HepG2 (cell line): Measurements from ENCODE around the gene IRX3. TPM values are rescaled to one million over a fixed set of nuclear protein-coding genes. Genes with fewer than 3 reads are reported as not detected.
A peak's percentile ranks its signal among the peaks of the same experiment; 100 is the strongest.

ENCODE experiments used
- ARNT ChIP-seq: fragments of 450-650 bp; IDR thresholded peaks from 2 replicates; pipeline ENCODE4 v1.6.1; 2017
- EP300 ChIP-seq, 3 experiments: sonication (generic) in 1 of 3; formaldehyde crosslinking in 1 of 3; IDR thresholded peaks; 2 replicates each; pipeline versions ENCODE4 v1.5.1 to v1.6.1; 2011 to 2020; ENCODE audit warnings: low read depth in 2 of 3, low read length in 2 of 3, borderline replicate concordance in 1 of 3, improper control_type of control experiment in 1 of 3, mild to moderate bottlenecking in 1 of 3, missing genetic modification reagents in 1 of 3, moderate library complexity in 1 of 3
- GTF3A ChIP-seq: sonication (generic); formaldehyde crosslinking; conservative IDR thresholded peaks from 2 replicates; pipeline ENCODE4 v1.4.0; 2020; ENCODE audit warnings: mild to moderate bottlenecking, missing genetic modification reagents
- GZF1 ChIP-seq: sonication (generic); formaldehyde crosslinking; IDR thresholded peaks from 2 replicates; pipeline ENCODE4 v1.5.1; 2020; ENCODE audit warnings: mild to moderate bottlenecking, missing genetic modification reagents
- HDAC2 ChIP-seq: sonication (generic); formaldehyde crosslinking; IDR thresholded peaks from 2 replicates; pipeline ENCODE4 v1.4.0; 2020; ENCODE audit warnings: missing genetic modification reagents
- HHEX ChIP-seq: IDR thresholded peaks from 2 replicates; pipeline ENCODE4 v1.6.1; 2016; ENCODE audit warnings: control low read depth
- HNF4A ChIP-seq: sonication (generic); formaldehyde crosslinking; IDR thresholded peaks from 2 replicates; pipeline ENCODE4 v1.4.0; 2020; ENCODE audit warnings: missing genetic modification reagents
- HOXA3 ChIP-seq: sonication (generic); formaldehyde crosslinking; IDR thresholded peaks from 2 replicates; pipeline ENCODE4 v1.5.0; 2020; ENCODE audit warnings: missing genetic modification reagents
- ONECUT2 ChIP-seq: sonication (generic); formaldehyde crosslinking; IDR thresholded peaks from 2 replicates; pipeline ENCODE4 v1.4.0; 2020; ENCODE audit warnings: missing genetic modification reagents
- POLR2AphosphoS5 ChIP-seq: IDR thresholded peaks from 2 replicates; pipeline ENCODE4 v1.6.1; 2012; ENCODE audit warnings: low read depth, low read length
- RFX1 ChIP-seq: fragments of 450-650 bp; IDR thresholded peaks from 2 replicates; pipeline ENCODE4 v1.6.1; 2017
- SUZ12 ChIP-seq: fragments of 150-350 bp; IDR thresholded peaks from 2 replicates; pipeline ENCODE4 v1.6.1; 2014; ENCODE audit warnings: low read depth, low read length
- THAP11 ChIP-seq: IDR thresholded peaks from 2 replicates; pipeline ENCODE4 v1.6.1; 2016; ENCODE audit warnings: missing biosample characterization, missing genetic modification reagents
- ZMYM4 ChIP-seq: sonication (generic); formaldehyde crosslinking; IDR thresholded peaks from 2 replicates; pipeline ENCODE4 v1.8.1; 2023; ENCODE audit warnings: mild to moderate bottlenecking, missing genetic modification reagents
- ZNF296 ChIP-seq: sonication (generic); formaldehyde crosslinking; conservative IDR thresholded peaks from 2 replicates; pipeline ENCODE4 v1.5.0; 2020; ENCODE audit warnings: mild to moderate bottlenecking, missing genetic modification reagents
- ZNF460 ChIP-seq: sonication (generic); formaldehyde crosslinking; IDR thresholded peaks from 2 replicates; pipeline ENCODE4 v1.5.1; 2020; ENCODE audit warnings: missing genetic modification reagents, mild to moderate bottlenecking, borderline replicate concordance
- ZNF7 ChIP-seq: IDR thresholded peaks from 2 replicates; pipeline ENCODE4 v1.6.1; 2016; ENCODE audit warnings: missing biosample characterization, missing genetic modification reagents
- ZNF720 ChIP-seq: sonication (generic); formaldehyde crosslinking; IDR thresholded peaks from 2 replicates; pipeline ENCODE4 v1.4.0; 2020; ENCODE audit warnings: missing genetic modification reagents
- ZNF746 ChIP-seq: sonication (generic); formaldehyde crosslinking; IDR thresholded peaks from 2 replicates; pipeline ENCODE4 v1.8.0; 2022; ENCODE audit warnings: mild to moderate bottlenecking, missing genetic modification reagents
- ZNF747 ChIP-seq: sonication (generic); formaldehyde crosslinking; IDR thresholded peaks from 2 replicates; pipeline ENCODE4 v1.8.1; 2023; ENCODE audit warnings: missing genetic modification reagents, mild to moderate bottlenecking, borderline replicate concordance
- ZNF850 ChIP-seq: sonication (generic); formaldehyde crosslinking; conservative IDR thresholded peaks from 2 replicates; pipeline ENCODE4 v1.9.0; 2021; ENCODE audit warnings: mild to moderate bottlenecking, missing genetic modification reagents
- polyA plus RNA-seq, 8 experiments: library from polyadenylated mRNA; depleted of rRNA in 3 of 8; stranded (reverse) in 7 of 8; unstranded in 1 of 8; fragments of >200 nt; fragmentation: Illumina TruSeq in 4 of 8; extraction: Trizol in 4 of 8; gene quantifications; 2 replicates each; pipeline versions ENCODE4 v1.2.1 to v1.2.3, GENCODE V29; 2011 to 2016; ENCODE audit warnings: low read depth in 4 of 8, missing spikeins in 1 of 8, mixed read lengths in 1 of 8; ENCODE audit not compliant: insufficient read depth in 1 of 8
- total RNA-seq, 5 experiments: library from RNA; depleted of rRNA; stranded (reverse); fragments of >200 nt; fragmentation: Illumina TruSeq; extraction: Trizol; gene quantifications; 2 replicates each; pipeline ENCODE4 v1.2.3, GENCODE V29; 2016; ENCODE audit warnings: low read depth in 1 of 5
- TF ChIP-seq, protein P1 (sequence below): IDR thresholded peaks from 2 replicates; pipeline ENCODE4 v1.6.1; 2016
- TF ChIP-seq, protein P2 (sequence below): sonication (generic); formaldehyde crosslinking; conservative IDR thresholded peaks from 2 replicates; pipeline ENCODE4 v1.4.0; 2020; ENCODE audit warnings: mild to moderate bottlenecking, missing genetic modification reagents, moderate library complexity
- TF ChIP-seq, protein P3 (sequence below): IDR thresholded peaks from 2 replicates; pipeline ENCODE4 v1.6.1; 2016; ENCODE audit warnings: mild to moderate bottlenecking
- TF ChIP-seq, protein P4 (sequence below): IDR thresholded peaks from 2 replicates; pipeline ENCODE4 v1.6.1; 2016; ENCODE audit warnings: mild to moderate bottlenecking, missing biosample characterization, missing genetic modification reagents

The IRX3 gene
- total and polyA plus RNA-seq, 2 of the 13 experiments (the other 11 are each of a cell fraction or from before 2014, with no cell fraction given): 9.2 to 16.4 TPM

DNA sequence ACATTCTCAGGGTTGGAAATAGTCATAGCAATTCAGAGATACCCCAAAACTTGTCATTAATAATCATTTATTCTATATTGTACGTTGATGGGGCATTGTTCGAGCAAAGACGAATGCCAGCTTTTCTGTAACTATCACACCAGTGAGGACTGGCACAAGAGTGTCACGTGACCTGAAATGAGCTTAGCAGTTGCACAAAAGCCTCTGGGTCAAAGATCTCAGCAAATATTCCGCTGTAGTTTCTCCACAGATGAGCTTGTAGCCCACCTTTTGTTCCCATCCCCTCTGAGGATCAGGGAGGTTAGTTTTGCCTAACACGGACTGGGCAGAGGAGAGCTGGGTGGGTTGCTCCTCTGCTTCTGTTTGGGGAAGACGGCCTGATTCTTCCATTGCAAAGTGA, 18.2 kb downstream of the IRX3 start (continued):
- TF ChIP-seq POLR2AphosphoS5 (peak; percentile 26; the same call in 1 of the 2 replicates), HDAC2 (CRISPR knock-in tag) (peak; percentile 59; the same call in 1 of the 2 replicates), THAP11 (CRISPR knock-in tag) (peak; percentile 36; the same call in 1 of the 2 replicates), HOXA3 (CRISPR knock-in tag) (peak; percentile 45; the same call in 1 of the 2 replicates), ZNF460 (CRISPR knock-in tag) (no peak), GZF1 (CRISPR knock-in tag) (no peak), ARNT (no peak), EP300 (IDR thresholded peaks at IDR 0.05; ENCODE audit: low read depth in 2 of 2, low read length in 2 of 2) (no peak), EP300 (CRISPR knock-in tag; IDR thresholded peaks at IDR 0.05; ENCODE audit: borderline replicate concordance) (0 out of 2 replicates have a peak, but pooled peaks have one; percentile 33), HNF4A (CRISPR knock-in tag) (peak; percentile 81), ZNF746 (CRISPR knock-in tag) (no peak), ZNF7 (CRISPR knock-in tag) (0 out of 2 replicates have a peak, but pooled peaks have one; percentile 9), ZMYM4 (CRISPR knock-in tag) (peak; percentile 39), ZNF720 (no peak), HHEX (CRISPR knock-in tag) (no peak), ZNF850 (no peak), ONECUT2 (CRISPR knock-in tag) (no peak), ZNF747 (no peak), SUZ12 (no peak), RFX1 (no peak), ZNF296 (no peak), GTF3A (CRISPR knock-in tag) (no peak)
- TF ChIP-seq, protein P1, sequence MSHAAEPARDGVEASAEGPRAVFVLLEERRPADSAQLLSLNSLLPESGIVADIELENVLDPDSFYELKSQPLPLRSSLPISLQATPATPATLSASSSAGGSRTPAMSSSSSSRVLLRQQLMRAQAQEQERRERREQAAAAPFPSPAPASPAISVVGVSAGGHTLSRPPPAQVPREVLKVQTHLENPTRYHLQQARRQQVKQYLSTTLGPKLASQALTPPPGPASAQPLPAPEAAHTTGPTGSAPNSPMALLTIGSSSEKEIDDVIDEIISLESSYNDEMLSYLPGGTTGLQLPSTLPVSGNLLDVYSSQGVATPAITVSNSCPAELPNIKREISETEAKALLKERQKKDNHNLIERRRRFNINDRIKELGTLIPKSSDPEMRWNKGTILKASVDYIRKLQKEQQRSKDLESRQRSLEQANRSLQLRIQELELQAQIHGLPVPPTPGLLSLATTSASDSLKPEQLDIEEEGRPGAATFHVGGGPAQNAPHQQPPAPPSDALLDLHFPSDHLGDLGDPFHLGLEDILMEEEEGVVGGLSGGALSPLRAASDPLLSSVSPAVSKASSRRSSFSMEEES: peak; percentile 61; the same call in 1 of the 2 replicates
- TF ChIP-seq, protein P2, sequence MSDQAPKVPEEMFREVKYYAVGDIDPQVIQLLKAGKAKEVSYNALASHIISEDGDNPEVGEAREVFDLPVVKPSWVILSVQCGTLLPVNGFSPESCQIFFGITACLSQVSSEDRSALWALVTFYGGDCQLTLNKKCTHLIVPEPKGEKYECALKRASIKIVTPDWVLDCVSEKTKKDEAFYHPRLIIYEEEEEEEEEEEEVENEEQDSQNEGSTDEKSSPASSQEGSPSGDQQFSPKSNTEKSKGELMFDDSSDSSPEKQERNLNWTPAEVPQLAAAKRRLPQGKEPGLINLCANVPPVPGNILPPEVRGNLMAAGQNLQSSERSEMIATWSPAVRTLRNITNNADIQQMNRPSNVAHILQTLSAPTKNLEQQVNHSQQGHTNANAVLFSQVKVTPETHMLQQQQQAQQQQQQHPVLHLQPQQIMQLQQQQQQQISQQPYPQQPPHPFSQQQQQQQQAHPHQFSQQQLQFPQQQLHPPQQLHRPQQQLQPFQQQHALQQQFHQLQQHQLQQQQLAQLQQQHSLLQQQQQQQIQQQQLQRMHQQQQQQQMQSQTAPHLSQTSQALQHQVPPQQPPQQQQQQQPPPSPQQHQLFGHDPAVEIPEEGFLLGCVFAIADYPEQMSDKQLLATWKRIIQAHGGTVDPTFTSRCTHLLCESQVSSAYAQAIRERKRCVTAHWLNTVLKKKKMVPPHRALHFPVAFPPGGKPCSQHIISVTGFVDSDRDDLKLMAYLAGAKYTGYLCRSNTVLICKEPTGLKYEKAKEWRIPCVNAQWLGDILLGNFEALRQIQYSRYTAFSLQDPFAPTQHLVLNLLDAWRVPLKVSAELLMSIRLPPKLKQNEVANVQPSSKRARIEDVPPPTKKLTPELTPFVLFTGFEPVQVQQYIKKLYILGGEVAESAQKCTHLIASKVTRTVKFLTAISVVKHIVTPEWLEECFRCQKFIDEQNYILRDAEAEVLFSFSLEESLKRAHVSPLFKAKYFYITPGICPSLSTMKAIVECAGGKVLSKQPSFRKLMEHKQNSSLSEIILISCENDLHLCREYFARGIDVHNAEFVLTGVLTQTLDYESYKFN (CRISPR knock-in tag): peak; percentile 58; the same call in 1 of the 2 replicates
- TF ChIP-seq, protein P3, sequence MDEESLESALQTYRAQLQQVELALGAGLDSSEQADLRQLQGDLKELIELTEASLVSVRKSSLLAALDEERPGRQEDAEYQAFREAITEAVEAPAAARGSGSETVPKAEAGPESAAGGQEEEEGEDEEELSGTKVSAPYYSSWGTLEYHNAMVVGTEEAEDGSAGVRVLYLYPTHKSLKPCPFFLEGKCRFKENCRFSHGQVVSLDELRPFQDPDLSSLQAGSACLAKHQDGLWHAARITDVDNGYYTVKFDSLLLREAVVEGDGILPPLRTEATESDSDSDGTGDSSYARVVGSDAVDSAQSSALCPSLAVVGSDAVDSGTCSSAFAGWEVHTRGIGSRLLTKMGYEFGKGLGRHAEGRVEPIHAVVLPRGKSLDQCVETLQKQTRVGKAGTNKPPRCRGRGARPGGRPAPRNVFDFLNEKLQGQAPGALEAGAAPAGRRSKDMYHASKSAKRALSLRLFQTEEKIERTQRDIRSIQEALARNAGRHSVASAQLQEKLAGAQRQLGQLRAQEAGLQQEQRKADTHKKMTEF (CRISPR knock-in tag): peak; percentile 44; the same call in 1 of the 2 replicates
- TF ChIP-seq, protein P4, sequence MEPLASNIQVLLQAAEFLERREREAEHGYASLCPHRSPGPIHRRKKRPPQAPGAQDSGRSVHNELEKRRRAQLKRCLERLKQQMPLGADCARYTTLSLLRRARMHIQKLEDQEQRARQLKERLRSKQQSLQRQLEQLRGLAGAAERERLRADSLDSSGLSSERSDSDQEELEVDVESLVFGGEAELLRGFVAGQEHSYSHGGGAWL (CRISPR knock-in tag): no peak
